ENCODE measurements around the gene LCN1. TPM values are rescaled to one million over a fixed set of nuclear protein-coding genes. Genes with fewer than 3 reads are reported as not detected.
"Not testable (repeated sequence)": the region's sequence is repeated elsewhere in the genome, so short reads cannot be mapped to it uniquely, and the experiment has no call there.

LCN1 gene
- total RNA-seq, 1 donor from 2014 or later, result not detected

GRCh38 chr9:135522137-135522877 is 1.1 kb downstream of the LCN1 start:
- no peak for DNase-seq (ENCODE audit: low read depth, low spot score)

- DNase-seq (ENCODE audit: low read depth, low spot score), result no peak
Observed at GRCh38 chr9:135522931-135523330, 1.7 kb downstream of the LCN1 start.

GRCh38 chr9:135523521-135524129 is 2.4 kb downstream of the LCN1 start:
- no peak for DNase-seq (ENCODE audit: low read depth, low spot score)

GRCh38 chr9:135524130-135524861 is 3.1 kb downstream of the LCN1 start:
- DNase-seq (ENCODE audit: low read depth, low spot score), result no peak

GRCh38 chr9:135525241-135526088 is 4.2 kb downstream of the LCN1 start:
- no peak for DNase-seq (ENCODE audit: low read depth, low spot score)

- DNase-seq (ENCODE audit: low read depth, low spot score), result no peak
Observed at GRCh38 chr9:135526089-135526729, 5.0 kb downstream of the LCN1 start.

GRCh38 chr9:135526730-135527571 is 5.7 kb downstream of the LCN1 start:
- no peak for DNase-seq (ENCODE audit: low read depth, low spot score)

GRCh38 chr9:135528842-135529435 is 7.7 kb downstream of the LCN1 start:
- not testable (repeated sequence) for DNase-seq (ENCODE audit: low read depth, low spot score)

- DNase-seq (ENCODE audit: low read depth, low spot score), result no peak
Observed at GRCh38 chr9:135530146-135530545, 8.9 kb downstream of the LCN1 start.

- DNase-seq (ENCODE audit: low read depth, low spot score), result no peak
Observed at GRCh38 chr9:135531096-135531495, 9.9 kb downstream of the LCN1 start.

GRCh38 chr9:135533113-135533512 is 11.9 kb downstream of the LCN1 start:
- no peak for DNase-seq (ENCODE audit: low read depth, low spot score)

GRCh38 chr9:135533674-135534073 is 12.4 kb downstream of the LCN1 start:
- DNase-seq (ENCODE audit: low read depth, low spot score), result no peak

- not testable (repeated sequence) for DNase-seq (ENCODE audit: low read depth, low spot score)
Observed at GRCh38 chr9:135534192-135534711, 13.0 kb downstream of the LCN1 start.

GRCh38 chr9:135534826-135535225 is 13.6 kb downstream of the LCN1 start:
- not testable (repeated sequence) for DNase-seq (ENCODE audit: low read depth, low spot score)

GRCh38 chr9:135535631-135536030 is 14.4 kb downstream of the LCN1 start:
- not testable (repeated sequence) for DNase-seq (ENCODE audit: low read depth, low spot score)

- DNase-seq (ENCODE audit: low read depth, low spot score), result no peak
Observed at GRCh38 chr9:135536216-135536615, 15.0 kb downstream of the LCN1 start.

- DNase-seq (ENCODE audit: low read depth, low spot score), result not testable (repeated sequence)
Observed at GRCh38 chr9:135543262-135543894, 22.1 kb downstream of the LCN1 start.

GRCh38 chr9:135544981-135545635 is 23.9 kb downstream of the LCN1 start:
- DNase-seq (ENCODE audit: low read depth, low spot score), result no peak
